ENCODE data around the gene HSH2D.

Gene HSH2D

DNA sequence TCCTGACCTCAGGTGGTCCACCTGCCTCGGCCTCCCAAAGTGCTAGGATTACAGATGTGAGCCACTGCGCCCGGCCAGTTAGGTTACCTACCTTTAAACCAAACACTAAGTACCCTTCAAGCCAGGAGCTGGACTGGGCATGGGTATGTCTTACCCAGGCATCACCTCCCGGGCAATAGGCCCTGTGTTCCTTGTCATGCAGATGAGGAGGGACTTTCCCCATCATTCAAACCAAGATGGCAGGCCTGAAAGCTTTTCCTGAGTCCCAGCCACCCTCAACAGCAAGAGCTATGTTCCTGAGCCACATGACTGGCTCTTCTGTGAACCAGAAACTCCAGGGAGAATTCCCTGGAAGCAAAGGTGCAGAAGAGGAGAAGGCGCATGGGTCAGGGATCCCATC, 22.3 kb upstream of the HSH2D start:
- no peak for DNase-seq

DNA sequence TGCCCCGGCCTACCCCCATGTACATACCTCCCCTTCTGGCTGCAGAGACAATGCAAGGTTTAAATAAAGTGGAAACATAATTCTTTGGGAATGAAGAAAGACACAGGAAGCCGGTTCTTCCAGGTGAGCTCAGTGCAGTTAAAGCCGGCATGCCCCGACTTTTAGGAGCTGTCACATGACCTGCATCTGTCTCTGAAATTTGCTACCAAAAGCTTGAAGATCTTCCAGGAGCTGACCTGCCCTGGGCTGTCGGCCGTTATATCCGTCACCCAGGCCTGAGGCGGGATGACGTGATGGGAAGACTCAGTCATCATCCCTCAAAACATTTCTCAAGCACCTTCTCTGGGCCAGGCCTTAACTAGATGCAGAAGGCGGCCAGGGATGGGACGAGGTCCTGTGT, 21.5 kb upstream of the HSH2D start:
- DNase-seq = no peak

DNA sequence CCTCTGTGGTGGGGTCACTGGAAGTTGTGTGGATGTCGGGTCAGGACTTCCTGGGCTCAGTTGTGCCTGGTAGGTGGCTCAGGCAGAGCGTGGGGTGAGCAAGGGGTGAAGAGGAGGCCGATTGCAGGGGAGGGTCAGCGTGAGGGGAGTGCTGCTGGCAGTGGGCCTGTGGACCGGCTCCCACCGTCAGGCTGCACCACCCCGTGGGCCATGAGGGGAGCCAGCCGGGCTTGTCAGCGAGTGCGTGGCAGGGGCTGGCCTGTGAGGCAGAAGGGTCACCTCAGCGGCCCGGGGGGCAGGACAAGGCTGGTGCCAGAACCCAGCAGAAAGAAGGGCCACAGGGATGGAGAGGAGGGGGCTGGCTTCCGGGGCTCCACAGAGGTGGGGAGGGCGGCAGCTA, 18.5 kb upstream of the HSH2D start:
- DNase-seq = no peak

DNA sequence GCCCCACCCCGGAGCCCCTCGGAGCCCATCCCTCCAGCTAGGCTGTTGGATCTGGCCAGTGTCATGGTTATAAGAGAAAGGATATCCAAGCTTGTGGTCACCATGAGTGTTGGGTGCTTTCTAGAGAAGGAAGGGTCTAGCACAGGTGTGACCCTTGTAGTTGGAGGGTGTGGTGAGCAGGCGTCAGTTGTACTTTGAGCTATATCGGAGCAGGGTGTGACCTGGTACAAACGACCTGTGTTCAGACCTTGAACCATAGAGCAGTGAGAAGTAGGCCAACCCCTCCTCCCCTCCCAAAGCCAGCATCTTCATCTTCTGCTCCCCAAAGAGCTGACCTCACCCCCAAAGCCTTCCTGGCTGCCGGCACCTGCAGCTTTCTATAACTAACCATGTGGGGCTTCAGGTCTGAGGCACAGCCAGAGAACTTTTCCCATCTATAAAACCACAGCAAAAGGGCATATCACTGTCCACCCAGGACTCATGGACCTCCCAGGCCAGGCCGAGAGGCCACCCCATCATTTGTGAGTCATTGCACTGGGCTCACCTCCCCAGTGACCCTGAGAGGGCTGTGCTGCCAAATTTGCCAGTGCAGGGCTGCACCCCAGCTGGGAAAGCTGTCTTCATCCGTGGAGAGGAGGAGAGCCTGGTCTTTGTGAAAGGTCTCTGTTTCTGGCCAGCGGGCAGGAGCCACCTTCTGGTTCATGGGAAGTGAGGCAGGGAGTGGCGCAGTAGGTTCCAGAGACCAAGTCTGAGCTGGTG, 17.6 kb upstream of the HSH2D start:
- DNase-seq = no peak

DNA sequence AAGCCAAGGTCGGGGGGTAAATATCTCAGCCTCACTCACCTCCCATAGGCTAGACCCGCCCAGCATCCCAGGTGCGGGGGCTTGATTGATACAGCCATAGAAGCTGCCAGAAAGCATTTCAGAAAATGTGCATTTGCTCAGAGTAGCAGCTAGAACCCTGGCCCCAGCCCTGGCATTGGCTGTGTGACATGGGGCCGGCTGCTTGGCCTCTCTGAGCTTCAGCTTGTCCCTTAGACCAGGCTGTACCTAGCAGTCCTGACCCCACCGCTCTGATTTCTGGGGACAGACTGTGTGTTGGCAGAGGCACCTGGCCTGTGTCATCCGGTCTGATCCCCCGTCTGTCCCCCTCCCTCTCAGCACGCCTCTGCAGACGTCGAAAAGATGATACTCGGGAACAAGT, 16.4 kb upstream of the HSH2D start:
- DNase-seq = no peak

DNA sequence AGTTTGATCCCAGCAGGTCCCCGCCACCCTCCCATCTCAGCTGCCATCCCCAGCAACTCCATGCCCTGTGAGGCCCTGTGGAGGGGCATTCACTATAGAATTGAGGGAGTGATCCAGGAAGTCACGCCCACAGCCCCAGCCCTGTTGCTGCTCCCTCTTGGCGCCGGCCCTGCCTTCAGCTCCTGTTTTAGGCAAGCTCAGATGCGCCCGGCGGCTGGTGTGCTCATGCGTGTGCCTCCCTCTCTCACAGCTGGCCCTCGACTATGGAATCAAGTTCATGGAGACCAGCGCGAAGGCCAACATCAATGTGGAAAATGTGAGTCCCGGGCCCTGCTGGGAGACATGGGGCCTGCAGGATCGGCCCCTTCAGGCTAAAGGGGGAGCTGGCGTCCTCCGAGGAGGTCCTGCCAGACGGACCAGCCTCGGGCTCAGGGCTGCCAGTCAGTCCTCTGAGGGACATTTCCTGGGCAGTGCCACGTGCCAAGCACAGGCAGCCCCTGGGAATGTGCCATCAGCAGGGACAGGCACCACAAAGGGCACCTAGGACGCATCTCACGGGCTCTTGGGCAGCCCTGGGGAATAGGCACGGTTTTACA, 15.6 kb upstream of the HSH2D start:
- no peak for DNase-seq

DNA sequence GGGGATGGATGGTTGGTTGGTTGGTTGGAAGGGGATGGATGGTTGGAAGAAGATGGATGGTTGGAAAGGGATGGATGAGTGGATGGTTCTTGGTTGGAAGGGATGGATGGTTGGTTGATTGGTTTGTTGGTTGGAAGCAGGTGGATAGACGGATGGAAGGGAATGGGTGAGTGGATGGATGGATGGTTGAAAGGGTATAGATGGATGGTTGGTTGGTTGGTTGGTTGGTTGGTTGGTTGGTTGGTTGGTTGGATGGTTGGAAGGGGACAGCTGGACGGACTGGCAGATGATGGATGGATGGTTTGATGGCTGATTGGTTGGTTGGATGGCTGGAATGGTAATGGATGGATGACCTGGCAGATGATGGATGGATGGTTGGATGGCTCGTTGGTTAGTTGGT, 11.8 kb upstream of the HSH2D start:
- no peak for DNase-seq

DNA sequence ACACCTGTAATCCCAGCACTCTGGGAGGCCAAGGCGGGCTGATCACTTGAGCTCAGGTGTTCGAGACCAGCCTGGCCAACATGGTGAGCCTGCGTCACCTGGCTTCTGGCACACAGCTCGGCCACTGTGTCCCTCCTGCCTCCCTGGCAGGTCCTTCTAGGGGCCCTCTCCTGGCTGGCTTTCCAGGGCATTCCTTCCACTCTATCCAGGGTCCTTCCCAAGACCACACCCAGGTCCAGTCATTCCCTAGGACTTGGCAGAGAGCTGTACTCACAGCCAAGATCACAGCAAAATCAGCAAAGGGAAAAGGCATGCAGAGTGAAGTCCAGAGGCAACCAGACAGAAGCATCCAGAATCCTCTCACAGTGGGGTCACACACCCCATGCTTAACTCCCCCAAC, 9.7 kb upstream of the HSH2D start:
- DNase-seq = no peak

DNA sequence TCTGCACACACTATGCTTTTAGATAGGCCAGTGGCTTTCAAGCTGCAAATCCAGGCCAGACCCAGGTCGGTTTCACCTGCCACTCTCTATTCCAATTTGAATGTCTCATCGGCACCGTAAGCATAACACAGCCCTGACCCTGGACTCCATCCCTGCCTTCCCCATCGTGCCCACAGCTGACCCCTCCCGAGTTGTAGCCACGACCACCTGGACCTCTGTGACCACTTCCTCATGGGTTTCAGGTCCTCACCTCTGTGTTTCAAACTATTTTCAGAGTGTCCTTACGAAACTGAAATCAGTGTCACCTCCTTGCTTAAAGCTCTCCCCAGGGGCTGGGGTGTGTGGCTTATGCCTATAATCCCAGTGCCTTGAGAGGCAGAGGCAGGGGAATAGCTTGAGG, 9.0 kb upstream of the HSH2D start:
- no peak for DNase-seq

DNA sequence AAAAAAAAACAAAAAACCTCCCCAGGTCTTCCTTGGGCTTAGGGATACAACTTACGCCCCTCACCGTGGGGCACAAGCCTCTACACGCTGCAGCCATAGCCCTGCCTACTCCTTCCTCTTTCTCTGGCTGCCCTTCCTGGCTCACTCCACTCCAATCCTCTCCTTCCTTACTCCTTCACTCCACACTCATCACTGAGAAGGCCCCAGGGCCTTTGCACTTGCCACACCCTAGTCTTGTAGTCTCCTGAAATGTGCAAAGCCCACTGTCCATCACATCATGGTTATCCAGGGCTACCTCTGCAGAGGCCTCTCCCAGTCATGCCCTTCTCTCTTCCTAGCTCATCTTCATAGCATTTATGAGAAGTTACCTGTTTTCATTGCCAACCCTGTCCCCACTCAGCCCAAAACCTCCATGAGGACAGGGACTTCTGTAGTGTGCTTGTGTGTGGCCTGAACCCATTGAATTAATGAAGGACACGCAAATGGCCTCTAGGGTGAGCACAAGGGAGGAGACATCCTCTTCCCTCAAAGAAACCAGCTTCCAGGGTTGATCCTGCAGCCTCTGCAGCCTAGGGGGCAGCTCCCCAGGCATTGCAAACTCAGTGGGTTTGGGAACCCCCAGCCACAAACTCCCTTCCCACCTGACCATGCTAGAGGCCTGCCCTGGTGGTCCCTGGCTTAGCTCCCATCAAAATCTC, 7.9 kb upstream of the HSH2D start:
- DNase-seq = no peak

DNA sequence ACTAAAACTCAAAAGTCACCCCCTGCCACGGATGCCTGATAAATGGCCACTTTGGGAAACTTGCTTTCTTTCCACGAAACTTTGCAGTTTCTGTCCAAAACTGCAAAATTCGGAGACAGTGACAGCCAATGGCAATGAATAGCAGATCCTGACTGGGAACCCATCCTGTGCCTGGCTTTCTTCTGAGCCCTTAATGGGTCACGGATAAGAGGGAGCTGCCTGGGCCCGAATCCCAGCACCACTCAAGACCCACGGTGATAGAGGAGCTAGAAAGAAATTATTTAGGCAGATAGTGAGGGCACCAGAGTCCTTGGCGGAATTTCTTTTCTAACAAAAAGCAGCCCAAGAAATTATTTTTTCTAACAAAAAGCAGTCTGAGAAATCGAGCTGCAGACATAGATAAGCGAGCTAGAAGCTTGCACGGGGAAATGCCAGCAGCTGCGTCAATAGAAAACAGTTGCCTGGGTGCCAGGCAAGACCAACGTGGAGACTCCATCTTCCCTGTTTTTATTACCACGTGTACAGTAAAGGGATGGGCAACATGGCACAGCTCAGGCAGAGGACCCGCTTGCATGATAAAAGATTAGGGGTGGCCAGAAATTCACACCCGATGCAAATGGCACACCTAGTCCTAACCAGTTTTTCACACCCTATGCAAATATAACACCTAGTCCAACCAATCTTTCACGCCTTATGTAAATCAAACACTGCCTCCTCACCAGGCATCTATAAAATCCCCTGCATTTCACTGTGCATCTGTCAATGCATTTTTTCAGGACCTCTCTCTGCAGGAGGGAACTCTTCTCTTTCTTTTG, 7.1 kb upstream of the HSH2D start:
- no peak for DNase-seq

DNA sequence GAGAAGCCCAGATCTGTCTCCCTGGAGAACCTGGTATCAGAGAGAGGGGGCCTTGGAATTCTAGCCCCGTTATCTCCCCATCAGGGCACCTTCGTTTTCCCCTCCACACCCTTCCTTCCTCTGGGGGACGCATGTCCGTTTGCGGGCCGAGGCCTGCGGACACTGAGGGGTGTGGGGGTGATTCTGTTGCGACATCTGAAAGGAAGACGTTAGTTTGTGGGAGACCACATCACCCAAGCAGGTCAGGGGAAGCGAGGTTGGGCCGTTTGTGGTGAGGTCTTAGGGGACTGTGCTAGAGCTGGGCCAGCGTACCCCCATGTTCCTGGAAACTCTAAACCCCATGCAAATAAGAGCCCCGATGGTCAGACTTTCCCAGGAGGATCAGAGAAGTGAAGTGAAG, 3.7 kb upstream of the HSH2D start:
- DNase-seq = no peak

DNA sequence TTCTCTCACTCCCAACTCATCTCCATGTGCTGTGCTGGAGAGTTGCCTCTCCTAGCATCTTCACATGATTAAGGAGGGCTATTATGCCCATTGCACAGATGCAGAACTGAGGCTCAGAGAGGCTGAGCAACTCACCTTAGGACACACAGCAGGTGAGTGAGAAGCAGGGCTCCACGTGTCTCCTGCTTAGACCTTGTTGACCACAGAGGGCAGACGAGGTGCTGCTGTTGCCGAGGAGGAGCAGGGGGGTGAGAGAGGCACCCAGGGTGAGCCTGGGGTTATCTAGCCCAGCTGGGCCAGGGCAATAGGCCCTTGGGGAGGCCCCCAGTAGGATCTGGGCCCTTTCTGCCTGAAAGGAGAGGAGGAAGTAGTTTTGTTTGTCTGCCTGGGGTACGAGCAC, 2.4 kb upstream of the HSH2D start:
- no peak for DNase-seq

DNA sequence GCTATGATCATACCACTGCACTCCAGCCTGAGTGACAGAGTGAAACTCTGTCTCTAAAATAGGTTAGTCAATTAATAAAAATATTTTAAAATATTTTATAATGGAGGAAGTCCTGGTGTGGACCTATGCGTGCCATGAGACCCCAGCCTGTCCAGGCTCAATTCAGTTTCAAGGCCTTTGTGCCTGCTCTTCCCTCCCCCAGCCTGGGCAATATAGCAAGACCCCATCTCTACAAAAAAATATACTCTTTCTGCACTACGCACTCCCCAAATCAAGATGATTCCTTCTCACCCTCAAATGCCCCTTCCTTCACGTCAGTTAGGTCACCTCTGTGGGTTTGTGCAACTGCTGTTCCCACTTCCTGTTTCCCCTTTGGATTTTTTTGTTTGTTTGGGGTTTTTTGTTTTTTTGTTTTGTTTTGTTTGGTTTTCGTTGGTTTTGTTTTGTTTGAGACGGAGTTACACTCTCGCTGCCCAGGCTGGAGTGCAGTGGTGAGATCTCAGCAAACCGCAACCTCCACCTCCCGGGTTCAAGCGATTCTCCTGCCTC, 1.4 kb upstream of the HSH2D start:
- DNase-seq = no peak

DNA sequence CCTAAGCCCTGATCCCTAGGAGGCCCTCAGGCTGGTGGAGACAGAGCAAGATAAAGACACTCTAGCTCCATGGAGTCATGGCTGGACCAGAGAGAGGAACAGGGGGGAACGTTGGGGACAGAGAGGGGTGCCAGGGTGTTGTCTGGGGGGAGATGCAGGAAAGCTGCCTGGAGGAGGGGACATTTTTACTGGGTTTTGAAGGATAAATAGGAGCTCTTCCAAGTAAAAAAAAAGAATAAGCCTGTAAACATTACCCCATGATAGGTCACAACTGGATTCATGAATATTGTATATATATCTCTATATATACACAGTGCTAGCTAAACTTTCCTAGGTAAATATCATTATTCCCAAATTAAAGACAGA, 714 bp downstream of the HSH2D start:
- DNase-seq = no peak

DNA sequence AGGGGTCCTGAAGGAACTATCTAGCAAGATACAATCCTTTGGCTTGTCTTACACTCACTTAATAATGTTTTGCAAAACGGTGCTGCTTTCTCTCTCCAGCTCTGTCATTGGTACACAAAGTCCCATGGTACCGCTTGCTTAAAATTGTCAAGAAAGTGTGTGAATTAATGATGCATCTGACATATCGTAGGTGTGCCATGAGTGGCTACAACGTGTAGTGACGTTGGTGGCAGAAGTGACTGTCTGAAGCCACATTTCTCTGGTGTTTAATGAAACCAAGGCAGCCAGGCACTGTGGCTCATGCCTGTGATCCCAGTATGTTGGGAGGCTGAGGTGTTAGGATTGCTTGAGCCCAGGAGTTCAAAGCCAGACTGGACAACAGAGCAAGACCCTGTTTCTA, 2.6 kb downstream of the HSH2D start:
- DNase-seq = no peak

DNA sequence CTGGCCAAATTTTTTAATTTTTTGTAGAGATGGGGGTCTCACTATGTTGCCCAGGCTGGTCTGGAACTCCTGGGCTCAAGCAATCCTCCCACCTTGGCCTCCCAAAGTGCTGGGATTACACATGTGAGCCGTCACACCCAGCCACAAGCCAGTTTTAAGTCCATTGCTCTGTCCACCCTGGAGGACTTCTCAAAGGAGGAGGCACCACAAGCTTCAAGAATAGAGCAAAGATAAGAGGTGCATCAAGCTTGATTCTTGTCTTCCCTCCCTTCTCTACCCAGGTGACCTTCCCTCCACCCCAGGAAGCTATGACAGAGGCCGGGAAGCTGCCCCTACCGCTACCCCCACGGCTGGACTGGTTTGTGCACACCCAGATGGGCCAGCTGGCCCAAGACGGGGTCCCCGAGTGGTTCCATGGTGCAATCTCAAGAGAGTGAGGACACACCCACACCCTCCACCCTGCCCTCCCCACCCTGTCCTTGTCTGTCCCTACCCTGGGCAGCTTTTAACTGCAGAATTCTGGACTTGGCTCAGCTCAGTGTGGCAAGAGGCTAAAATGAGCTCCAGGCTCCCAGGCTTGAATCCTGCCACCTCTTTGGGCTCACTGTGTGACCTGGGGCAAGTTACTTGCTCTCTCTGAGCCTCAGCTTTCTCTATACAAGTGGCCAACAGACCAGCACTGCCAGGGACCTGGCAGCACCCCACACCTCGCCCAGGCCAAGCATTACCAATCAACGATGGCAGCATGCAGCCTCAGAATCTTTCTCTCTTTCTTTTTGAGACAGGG, 5.2 kb downstream of the HSH2D start:
- DNase-seq = no peak

DNA sequence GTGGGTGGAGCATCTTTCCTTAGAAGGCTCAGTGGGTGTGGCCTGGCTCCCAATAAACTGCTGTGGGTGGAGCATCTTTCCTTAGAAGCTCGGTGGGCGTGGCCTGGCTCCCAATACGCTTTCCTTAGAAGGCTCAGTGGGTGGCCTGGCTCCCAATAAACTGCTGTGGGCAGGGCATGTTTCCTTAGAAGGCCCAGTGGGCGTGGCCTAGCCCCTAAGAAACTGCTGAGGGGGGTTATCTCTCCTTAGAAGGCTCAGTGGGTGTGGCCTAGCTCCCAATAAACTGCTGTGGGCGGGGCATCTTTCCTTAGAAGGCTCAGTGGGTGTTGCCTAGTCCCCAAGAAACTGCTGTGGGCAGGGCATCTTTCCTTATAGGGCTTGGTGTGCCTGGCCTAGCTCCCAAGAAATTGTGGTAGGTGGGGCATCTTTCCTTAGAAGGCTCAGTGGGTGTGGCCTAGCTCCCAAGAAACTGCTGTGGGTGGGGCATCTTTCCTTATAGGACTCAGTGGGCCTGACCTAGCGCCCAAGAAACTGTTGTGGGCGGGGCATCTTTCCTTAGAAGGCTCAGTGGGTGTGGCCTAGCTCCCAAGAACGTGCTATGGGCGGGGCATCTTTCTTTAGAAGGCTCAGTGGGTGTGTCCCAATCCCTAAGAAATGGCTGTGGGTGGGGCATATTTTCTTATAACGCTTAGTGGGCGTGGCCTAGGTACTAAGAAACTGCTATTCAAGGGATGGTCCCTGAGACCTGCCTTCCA, 10.3 kb downstream of the HSH2D start:
- DNase-seq = no peak

DNA sequence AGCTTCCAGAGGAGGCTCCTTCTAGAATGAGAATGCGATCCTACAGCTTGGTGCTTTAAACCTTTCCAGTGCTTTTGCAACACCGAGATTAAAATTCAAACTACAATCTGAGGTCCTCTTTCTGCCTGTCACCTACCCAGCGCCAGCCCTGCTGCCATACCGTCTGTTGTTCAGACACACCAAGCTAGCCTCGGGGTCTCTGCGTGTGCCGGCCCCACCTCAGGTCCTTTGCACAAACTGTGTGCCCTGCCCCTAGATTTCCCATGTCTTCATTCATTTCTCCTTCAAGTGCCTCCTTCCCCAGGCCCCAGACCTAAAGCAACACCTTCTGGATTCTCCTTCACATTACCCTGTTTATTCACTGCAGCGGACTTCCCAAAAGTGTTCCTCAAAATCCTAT, 11.1 kb downstream of the HSH2D start:
- DNase-seq = no peak

DNA sequence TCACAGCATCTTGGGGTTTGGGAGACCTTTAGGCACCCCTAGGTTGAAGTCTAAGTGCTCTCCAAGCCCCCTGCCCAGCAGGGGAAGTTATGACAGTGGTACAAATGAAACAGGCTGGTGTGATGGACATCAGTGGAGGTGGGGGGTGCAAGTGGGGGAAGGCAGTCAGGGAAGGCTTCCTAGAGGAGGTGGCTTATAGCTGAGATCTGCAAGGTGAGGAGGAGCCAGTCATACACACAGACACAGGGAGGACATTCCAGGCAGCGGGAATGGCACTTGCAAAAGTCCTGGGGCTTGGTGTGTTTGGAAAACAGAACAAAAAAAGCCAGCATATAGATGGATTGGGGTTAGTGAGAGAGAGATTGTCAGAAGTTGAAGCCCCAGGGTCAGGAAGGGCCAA, 11.6 kb downstream of the HSH2D start:
- DNase-seq = no peak

DNA sequence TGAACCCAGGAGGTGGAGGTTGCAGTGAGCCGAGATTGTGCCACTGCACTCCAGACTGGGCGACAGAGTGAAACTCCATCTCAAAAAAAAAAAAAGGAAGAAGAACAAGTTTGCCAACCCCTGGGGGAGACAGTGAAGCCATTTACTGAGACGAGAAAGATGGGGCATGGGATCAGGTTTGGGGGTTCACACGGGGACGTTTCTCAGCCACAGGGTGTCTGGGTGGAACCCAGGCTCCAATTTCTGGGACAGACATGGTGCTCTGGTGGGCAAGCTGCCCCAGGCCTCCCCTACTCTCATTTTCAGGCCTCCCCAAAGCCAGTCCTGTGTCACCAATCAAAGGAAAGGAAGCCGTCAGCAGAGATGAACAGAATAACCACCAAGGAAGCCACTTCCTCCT, 13.4 kb downstream of the HSH2D start:
- DNase-seq = no peak

DNA sequence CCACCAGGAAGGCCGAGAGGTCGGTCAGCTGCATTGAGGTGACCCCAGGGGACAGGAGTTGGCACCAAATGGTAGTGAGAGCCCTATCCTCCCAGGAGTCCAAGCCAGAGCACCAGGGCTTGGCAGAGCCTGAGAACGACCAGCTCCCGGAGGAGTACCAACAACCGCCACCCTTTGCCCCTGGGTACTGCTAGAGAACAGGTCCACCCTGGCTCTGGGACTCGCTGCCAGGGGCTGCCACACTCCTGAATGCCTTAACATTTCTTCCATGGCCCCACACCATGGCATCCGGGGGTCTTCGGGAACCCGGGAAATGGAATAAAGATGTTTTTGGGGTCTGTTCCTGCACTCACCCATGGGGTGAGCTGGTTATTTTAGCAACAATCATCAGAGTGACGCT, 14.1 kb downstream of the HSH2D start:
- DNase-seq = no peak

Data from activated CD4-positive, alpha-beta T cell treated with anti-CD3 and anti-CD28 coated beads, Interleukin-2, amount 50 U/mL, for 4 hours (primary cell).